Hematopoietic multipotent progenitor cell treated with erythropoietin and hydrocortisone succinate and interleukin-3 and kit ligand, for 6 days (in vitro differentiated cells): ENCODE results near the gene UGT2B10.

Experiments used
- DNase-seq: peaks from one replicate; pipeline ENCODE4 v3.0.0-alpha.2; 2015

The UGT2B10 gene

DNA sequence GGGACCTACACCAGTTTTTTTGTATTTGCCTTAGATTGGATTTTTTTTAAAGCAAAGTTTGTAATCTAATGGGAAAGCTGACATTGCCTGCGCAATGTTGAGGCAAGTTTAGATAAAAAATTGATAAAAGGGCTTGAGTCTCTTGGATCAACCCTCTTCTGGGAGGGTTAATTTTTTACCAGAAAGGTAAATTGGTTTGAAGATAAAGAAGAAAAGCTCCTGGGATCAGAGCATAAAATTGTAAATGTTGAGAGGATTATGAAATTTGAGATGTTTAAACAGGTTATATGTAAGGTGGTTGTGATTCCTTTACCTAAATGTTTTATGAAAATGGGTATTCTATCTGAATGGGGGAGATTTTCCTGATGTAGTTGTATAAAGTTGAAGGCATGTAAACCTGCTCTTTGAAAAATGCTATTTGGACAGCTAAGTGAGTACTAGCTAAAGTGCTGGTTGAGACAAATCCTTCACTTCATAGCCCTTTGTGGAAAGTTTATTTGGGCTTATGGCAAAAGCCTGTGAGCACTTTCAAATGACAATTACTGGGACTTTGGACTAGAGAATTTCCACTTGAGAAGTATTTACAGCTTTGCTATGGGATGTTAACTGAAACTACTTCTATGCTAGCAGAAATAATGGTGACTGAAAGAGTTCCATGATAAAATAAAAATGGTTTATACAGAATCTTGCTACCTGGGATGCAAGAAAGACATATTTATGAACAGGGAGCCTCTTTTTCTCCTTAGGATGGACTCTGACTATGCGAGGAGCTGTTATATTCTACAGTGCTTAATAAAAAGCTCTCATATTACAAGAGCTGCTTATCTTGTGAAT, 56.2 kb downstream of the UGT2B10 start:
- no peak for DNase-seq

DNA sequence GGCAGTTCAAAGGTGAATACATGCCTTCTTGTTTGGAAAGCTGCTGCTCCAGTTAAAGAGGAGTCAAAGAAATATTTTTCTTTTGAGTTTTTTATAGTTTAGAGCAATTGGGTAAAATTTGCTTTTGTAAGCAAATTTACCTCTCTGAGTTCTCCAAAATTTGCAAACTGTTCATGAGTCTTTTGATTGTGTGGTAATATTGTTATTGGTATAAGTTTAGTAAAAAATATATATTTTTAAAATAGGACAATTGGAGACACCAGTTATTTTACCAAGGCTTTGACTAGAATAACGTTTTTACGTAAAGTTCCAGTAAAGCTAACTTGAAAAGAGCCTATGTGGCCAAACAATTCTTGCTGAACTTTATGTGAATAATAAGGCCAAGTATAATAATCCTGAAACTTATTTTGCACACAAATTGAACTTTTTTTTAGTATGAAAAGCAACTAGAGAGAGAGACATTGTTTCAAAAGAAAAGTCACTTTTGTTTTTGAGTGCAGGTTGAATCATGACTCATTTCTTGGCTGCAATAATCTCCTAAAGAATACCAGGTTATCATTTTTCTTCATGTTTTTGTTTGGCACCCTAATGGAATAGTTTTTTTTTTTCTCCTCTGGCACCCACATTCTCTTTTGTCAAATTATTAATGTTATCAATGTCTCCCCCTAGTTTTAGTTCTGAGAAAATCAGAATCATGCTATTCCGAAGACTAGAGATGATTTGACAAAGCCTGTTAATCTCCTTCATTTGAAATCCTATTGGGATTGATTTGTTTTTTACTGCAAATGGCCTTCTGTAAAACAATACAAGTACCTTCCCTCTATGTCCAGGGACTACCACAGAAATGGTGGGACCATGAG, 57.1 kb downstream of the UGT2B10 start:
- DNase-seq, result no peak

DNA sequence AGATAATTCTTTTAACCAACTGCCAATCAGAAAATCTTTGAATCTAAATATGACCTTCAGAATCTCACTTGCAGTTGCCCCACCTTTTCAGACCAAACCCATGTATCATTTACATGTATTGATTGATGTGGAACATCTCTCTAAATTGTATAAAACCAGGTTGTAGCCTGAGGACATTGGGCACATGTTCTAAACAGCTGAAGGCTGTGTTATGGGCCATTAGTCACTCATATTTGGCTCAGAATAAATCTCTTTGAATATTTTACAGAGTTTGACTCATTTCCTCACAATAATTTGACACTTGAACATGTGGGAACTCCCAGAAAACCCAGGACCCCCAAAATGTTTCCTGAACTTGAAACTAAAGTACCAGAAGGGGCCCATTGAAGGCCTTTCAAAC, 58.7 kb downstream of the UGT2B10 start:
- DNase-seq, result no peak

DNA sequence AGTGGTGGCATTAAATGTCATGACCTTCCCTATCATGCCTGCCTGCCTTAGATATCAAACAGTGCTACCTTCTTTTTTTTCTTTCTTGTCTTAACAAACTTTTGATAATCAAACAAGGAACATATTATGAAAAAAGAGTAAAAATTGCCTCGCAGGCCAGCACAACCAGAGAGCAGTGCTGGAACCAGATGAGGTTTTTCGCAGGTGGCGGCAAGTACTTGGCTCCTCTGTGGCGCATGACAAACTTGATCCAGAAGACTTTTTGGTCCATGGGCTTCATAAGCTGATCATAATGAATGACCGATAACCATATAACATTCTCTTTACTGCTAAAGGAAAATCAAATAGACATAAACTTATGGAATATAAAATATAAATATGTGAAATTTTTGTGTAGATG, 61.8 kb downstream of the UGT2B10 start:
- DNase-seq, result no peak

DNA sequence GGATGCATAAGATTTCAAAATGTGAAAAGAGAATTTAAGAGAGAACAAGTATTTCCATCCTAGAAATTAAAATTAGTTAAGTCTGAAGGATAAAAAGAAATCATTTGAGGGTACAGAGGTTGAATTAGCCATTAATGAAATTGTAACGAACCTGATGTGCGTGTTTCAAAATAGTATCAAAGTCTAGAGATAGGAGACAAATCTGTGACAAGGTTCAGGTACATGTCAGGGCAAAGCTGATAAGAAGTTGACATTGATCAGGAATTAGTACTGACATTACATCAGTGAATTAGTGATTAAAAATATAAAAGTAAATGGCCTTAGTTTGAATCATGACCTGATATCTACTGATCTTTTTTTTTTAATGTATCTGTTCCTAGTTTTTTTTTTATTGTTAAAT, 62.3 kb downstream of the UGT2B10 start:
- DNase-seq, result no peak
